Cardiac fibroblast (primary cell): Measurements from ENCODE around the gene RTN4IP1.
A peak's percentile ranks its signal among the peaks of the same experiment; 100 is the strongest.
"Not testable (repeated sequence)": the region's sequence is repeated elsewhere in the genome, so short reads cannot be mapped to it uniquely, and the experiment has no call there.

Experiments
- DNase-seq, 2 donors: peaks; one replicate each; pipeline versions ENCODE4 v3.0.0 to v3.0.0-alpha.2; 2010; ENCODE audit warnings: low read depth in 2 of 2
- H3K4me3 ChIP-seq, 2 donors: replicated peaks in 1 of 2; 1 replicate in 1 of 2; 2 replicates in 1 of 2; pipeline ENCODE4 v1.5.1; 2011; ENCODE audit warnings: low read depth in 2 of 2, low read length in 2 of 2, mild to moderate bottlenecking in 2 of 2, moderate library complexity in 1 of 2
- TF ChIP-seq, protein P1 (sequence below): IDR thresholded peaks from one replicate; pipeline ENCODE4 v1.5.1; 2011; ENCODE audit warnings: low read depth, mild to moderate bottlenecking, low read length, inconsistent platforms

RTN4IP1 gene

GRCh38 chr6:106563614-106564013 lies 65.7 kb downstream of the RTN4IP1 start:
- no peak overlapping the region for H3K4me3 ChIP-seq
- TF ChIP-seq, protein P1, sequence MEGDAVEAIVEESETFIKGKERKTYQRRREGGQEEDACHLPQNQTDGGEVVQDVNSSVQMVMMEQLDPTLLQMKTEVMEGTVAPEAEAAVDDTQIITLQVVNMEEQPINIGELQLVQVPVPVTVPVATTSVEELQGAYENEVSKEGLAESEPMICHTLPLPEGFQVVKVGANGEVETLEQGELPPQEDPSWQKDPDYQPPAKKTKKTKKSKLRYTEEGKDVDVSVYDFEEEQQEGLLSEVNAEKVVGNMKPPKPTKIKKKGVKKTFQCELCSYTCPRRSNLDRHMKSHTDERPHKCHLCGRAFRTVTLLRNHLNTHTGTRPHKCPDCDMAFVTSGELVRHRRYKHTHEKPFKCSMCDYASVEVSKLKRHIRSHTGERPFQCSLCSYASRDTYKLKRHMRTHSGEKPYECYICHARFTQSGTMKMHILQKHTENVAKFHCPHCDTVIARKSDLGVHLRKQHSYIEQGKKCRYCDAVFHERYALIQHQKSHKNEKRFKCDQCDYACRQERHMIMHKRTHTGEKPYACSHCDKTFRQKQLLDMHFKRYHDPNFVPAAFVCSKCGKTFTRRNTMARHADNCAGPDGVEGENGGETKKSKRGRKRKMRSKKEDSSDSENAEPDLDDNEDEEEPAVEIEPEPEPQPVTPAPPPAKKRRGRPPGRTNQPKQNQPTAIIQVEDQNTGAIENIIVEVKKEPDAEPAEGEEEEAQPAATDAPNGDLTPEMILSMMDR: no peak
- DNase-seq: peak in 1 of 2 donors; percentile 63

DNA sequence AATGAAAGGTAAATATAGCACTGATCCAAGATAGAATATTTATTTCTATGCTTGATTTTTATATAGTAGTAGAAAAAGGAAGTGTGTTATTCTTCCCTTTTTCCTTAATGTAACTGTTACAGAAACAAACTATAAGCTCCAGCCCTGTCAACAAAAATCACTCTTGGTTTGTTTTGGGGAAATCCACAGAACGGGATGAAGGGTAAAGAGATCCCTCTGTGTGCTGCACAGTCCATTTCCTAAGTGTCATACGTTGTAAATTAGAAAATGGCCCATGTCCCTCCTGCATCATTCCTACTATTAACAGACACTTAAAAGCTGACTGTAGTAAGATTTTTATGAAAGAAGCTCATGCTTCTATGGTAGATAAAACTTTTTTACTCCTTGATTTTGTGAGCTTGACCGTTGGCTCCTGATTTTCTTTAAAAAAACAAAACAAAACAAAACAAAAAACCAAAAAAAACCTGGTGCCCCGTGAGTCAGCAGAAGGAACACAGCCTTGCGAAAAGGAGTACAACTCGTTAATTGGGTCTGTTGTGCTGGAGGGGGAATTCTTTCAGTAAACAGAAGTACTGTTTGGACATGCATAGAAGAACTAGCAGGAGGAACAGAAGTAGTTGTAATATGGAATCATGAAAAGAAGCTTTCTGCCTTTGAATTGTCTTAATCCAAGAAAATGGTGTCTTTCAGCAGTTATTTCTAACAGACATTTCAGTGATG lies 67.5 kb downstream of the RTN4IP1 start:
- no peak overlapping the region for H3K4me3 ChIP-seq
- TF ChIP-seq, protein P1: no peak
- peak; percentile 8 to 36 for DNase-seq

DNA sequence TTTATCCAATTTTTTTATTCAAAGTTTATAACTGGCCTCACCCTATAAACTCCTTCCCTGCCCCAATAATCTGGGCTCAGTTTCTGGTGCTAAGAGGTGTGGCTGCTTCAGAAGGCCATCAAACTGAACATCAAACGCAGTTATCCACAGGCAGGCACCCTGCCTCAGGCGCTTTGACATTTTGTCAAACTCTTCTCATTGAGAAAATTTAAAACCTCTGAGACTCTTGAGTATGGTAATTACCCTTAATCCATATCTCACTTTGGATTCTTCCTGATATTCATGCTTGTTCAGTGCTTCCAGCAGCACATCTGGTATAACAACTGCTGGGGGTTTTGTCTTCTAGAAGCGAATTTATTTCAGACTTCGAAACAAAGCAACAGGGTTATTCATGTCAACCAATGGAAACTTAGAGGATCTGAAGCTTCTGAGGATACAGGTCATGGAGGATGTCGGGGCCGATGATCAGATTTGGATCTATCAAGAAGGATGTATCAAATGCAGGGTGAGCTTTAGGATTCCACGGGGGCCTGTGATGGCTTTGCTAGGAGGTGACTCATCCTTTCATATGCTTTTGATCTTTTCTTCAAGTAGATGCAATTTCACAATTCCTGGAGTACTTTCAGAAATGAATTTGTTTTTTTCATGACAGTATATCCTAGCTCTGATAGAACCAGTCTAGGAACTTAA lies 68.2 kb downstream of the RTN4IP1 start:
- peak; percentile 64 to 77 for DNase-seq
- TF ChIP-seq, protein P1: no peak
- no peak overlapping the region for H3K4me3 ChIP-seq

DNA sequence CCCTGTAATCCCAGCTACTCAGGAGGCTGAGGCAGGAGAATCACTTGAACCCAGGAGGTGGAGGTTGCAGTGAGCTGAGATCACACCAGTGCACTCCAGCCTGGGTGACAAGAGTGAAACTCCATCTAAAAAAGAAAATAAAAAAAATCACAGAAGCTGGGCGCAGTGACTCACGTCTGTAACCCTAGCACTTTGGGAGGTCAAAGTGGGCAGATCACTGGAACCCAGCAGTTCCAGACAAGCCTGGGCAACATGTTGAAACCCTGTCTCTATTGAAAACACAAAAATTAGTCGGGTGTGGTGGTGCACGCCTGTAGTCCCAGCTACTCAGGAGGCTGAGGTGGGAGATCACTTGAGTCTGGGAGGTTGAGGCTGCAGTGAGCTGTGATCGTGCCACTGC lies 69.6 kb downstream of the RTN4IP1 start:
- not testable (repeated sequence) for H3K4me3 ChIP-seq, DNase-seq

GRCh38 chr6:106558364-106558763 lies 70.9 kb downstream of the RTN4IP1 start:
- no peak for DNase-seq
- no peak overlapping the region for H3K4me3 ChIP-seq
- TF ChIP-seq, protein P1: no peak

DNA sequence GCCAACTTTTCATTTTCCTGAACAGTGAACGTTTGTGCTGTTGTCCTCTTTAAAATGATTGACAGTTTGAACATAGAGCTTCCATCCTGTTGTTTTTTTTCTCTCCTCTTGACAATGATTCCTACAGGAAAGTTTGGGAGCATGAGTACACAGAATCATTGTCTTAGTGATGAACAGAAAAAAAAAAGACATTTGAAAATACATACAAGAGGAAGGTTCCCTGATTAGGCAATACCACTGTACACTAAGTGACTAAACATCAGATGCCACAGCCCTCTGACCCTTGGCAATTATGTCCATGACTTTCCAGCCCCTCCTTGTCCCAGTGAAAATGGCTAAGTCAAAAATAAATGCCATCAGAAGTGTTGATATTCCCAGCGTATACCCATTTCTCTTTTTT lies 71.5 kb downstream of the RTN4IP1 start:
- H3K4me3 ChIP-seq: no peak overlapping the region
- TF ChIP-seq, protein P1: no peak
- peak; percentile 16 to 62 for DNase-seq

- H3K4me3 ChIP-seq: no peak overlapping the region
- TF ChIP-seq, protein P1: peak; percentile 32
- peak; percentile 62 to 68 for DNase-seq
Observed at GRCh38 chr6:106556368-106556960, 72.8 kb downstream of the RTN4IP1 start.
